Sigmoid colon (tissue), 7 donors: ENCODE data around the gene GLTPD2. TPM values are rescaled to one million over a fixed set of nuclear protein-coding genes. Genes with fewer than 3 reads are reported as not detected.

Experiments
- DNase-seq: peaks from one replicate; pipeline ENCODE4 v3.0.0-alpha.2; 2019
- H3K27ac ChIP-seq, 4 donors: fragments of 200-600 bp; sonication (generic); one replicate each; pipeline ENCODE4 v1.5.1; 2016 to 2019; ENCODE audit warnings: mild to moderate bottlenecking in 1 of 4
- H3K27me3 ChIP-seq, 3 donors: fragments of 200-600 bp; sonication (generic); one replicate each; pipeline ENCODE4 v1.5.1; 2019; ENCODE audit warnings: mild to moderate bottlenecking in 1 of 3
- H3K36me3 ChIP-seq, 4 donors: fragments of 200-600 bp; sonication (generic); one replicate each; pipeline ENCODE4 v1.5.1; 2016 to 2019
- H3K4me1 ChIP-seq, 4 donors: fragments of 200-600 bp; sonication (generic); one replicate each; pipeline ENCODE4 v1.5.1; 2017 to 2019
- H3K4me3 ChIP-seq, 4 donors: fragments of 200-600 bp; sonication (generic); one replicate each; pipeline ENCODE4 v1.5.1; 2017 to 2019; ENCODE audit warnings: mild to moderate bottlenecking in 2 of 4, moderate library complexity in 1 of 4
- H3K9me3 ChIP-seq, 4 donors: fragments of 200-600 bp in 3 of 4; sonication (generic) in 3 of 4; one replicate each; pipeline versions ENCODE4 v1.5.1 to v1.6.1; 2013 to 2019
- CTCF ChIP-seq, 4 experiments: fragments of 450-650 bp in 3 of 4; fragments of 200-600 bp in 1 of 4; IDR thresholded peaks; one replicate each; pipeline ENCODE4 v1.5.1; 2016 to 2019; ENCODE audit warnings: antibody characterized with exemption in 4 of 4, mild to moderate bottlenecking in 3 of 4, moderate library complexity in 2 of 4
- EP300 ChIP-seq, 4 donors: sonication (generic); formaldehyde crosslinking; IDR thresholded peaks; one replicate each; pipeline ENCODE4 v1.6.1; 2017; ENCODE audit warnings: antibody characterized with exemption in 4 of 4
- POLR2A ChIP-seq, 2 donors: fragments of 450-650 bp; IDR thresholded peaks; one replicate each; pipeline ENCODE4 v1.6.1; 2016; ENCODE audit warnings: antibody characterized with exemption in 2 of 2, mild to moderate bottlenecking in 2 of 2, moderate library complexity in 2 of 2
- POLR2AphosphoS5 ChIP-seq, 4 donors: sonication (generic); formaldehyde crosslinking; IDR thresholded peaks; one replicate each; pipeline ENCODE4 v1.6.1; 2017; ENCODE audit warnings: antibody characterized with exemption in 4 of 4
- WGBS, 2 donors: extraction: QIAGEN DNeasy Blood & Tissue Kit; methylation state at CpG; one replicate each; pipeline ENCODE4 v1.1.7; 2013; 5-methylcytosine and 5-hydroxymethylcytosine counted together
- intact Hi-C: fragments of 100-400 bp; cut with DNase I; formaldehyde crosslinking; loops from one replicate; pipeline ENCODE4 v1.15.1; 2023
- polyA plus RNA-seq, 3 donors: library from polyadenylated mRNA; stranded (reverse); fragments of 200-250 nt; gene quantifications; one replicate each; pipeline ENCODE4 v1.2.3, GENCODE V29; 2013
- total RNA-seq, 4 donors: library from RNA; depleted of rRNA; stranded (reverse); fragments of >200 nt; gene quantifications; one replicate each; pipeline ENCODE4 v1.1.0, GENCODE V29; 2016
- donor health status: healthy with polysubstance abuse.
- donor health status: Bipolar disorder and iron deficiency.
- donor health status: healthy.

The GLTPD2 gene
- total and polyA plus RNA-seq, 7 donors, result 0.06 to 1.6 TPM; not detected in 5

GRCh38 chr17:4786106-4786511 lies 2.7 kb upstream of the GLTPD2 start, which contains the start of gene VMO1:
VMO1 (minus strand) TSS chr17:4786364; CDS start chr17:4786352, 12 bp downstream.
- Histone ChIP-seq H3K9me3 (no peaks in the 10 kb centered on the region), H3K4me1 (peaks cover 0 to 50% (median 45%) of the 10 kb centered on the region in 4 donors), H3K36me3 (no peaks in the 10 kb centered on the region), H3K4me3 (peak within 1 kb of the TSS; percentile 0 to 44 (median 34)), H3K27ac (peak within 1 kb of the TSS in 3 of 4 donors; percentile 21 to 54 (median 27)), H3K27me3 (peaks cover 9 to 49% (median 18%) of the 10 kb centered on the region in 3 donors)
- intact Hi-C loops, result loop anchor here (2.0 to 5.0 kb wide), 3 partner anchors 47 to 201 kb away; partner anchors contain the start of genes ARRB2, CAMTA2, CXCL16 and ZMYND15
- WGBS, 2 donors, result 10 to 24% methylated on average over 24 of the region's 24 CpGs
- peak; percentile 74 for DNase-seq
- TF ChIP-seq POLR2AphosphoS5 (IDR thresholded peaks at IDR 0.05) (peak in 1 of 4 donors; percentile 20), CTCF (IDR thresholded peaks at IDR 0.05) (no peak)

- TF ChIP-seq POLR2AphosphoS5 (IDR thresholded peaks at IDR 0.05) (no peak), POLR2A (IDR thresholded peaks at IDR 0.05) (no peak), EP300 (IDR thresholded peaks at IDR 0.05) (no peak), CTCF (IDR thresholded peaks at IDR 0.05) (no peak)
- Histone ChIP-seq H3K36me3 (no peaks in the 10 kb centered on the region), H3K9me3 (no peaks in the 10 kb centered on the region), H3K27ac (peak overlapping the region in 1 of 4 donors; percentile 27), H3K4me3 (peak overlapping the region in 3 of 4 donors; percentile 26 to 44 (median 41)), H3K4me1 (peaks cover 0 to 50% (median 45%) of the 10 kb centered on the region in 4 donors), H3K27me3 (peaks cover 7 to 45% (median 17%) of the 10 kb centered on the region in 3 donors)
- WGBS, 2 donors, result 17 to 22% methylated on average over 6 of the region's 6 CpGs
- intact Hi-C loops, result loop anchor here (2.0 to 5.0 kb wide), 3 partner anchors 48 to 201 kb away; partner anchors contain the start of genes ARRB2, CAMTA2, CXCL16 and ZMYND15
- no peak for DNase-seq
Measured at GRCh38 chr17:4786516-4786915, 2.2 kb upstream of the GLTPD2 start.

- intact Hi-C loops, result loop anchor here (5.0 kb wide), 1 partner anchor 199 kb away; the partner anchor contains the start of gene CAMTA2
- Histone ChIP-seq H3K4me3 (peak overlapping the region in 1 of 4 donors; percentile 76), H3K27me3 (peaks cover 0 to 27% (median 0%) of the 10 kb centered on the region in 3 donors), H3K4me1 (peaks cover 0 to 50% (median 45%) of the 10 kb centered on the region in 4 donors), H3K27ac (peak overlapping the region in 2 of 4 donors; percentile 96 to 99), H3K9me3 (no peaks in the 10 kb centered on the region), H3K36me3 (no peaks in the 10 kb centered on the region)
- DNase-seq, result no peak
- no peak for TF ChIP-seq CTCF (IDR thresholded peaks at IDR 0.05)
- TF ChIP-seq POLR2A (IDR thresholded peaks at IDR 0.05), result no peak
- no peak for TF ChIP-seq EP300 (IDR thresholded peaks at IDR 0.05)
- TF ChIP-seq POLR2AphosphoS5 (IDR thresholded peaks at IDR 0.05), result no peak
- WGBS, 2 donors, result 57 to 75% methylated on average over 14 of the region's 14 CpGs
Measured at GRCh38 chr17:4788159-4788806, 481 bp upstream of the GLTPD2 start.

- DNase-seq, result no peak
- peak overlapping the region; percentile 95 to 99 (median 96) for H3K27ac ChIP-seq
- H3K27me3 ChIP-seq, result peaks cover 0 to 14% (median 0%) of the 10 kb centered on the region in 3 donors
- peak overlapping the region; percentile 59 to 77 (median 72) for H3K4me3 ChIP-seq
- WGBS, 2 donors, result 0% methylated on average over 25 of the region's 25 CpGs
- TF ChIP-seq CTCF (IDR thresholded peaks at IDR 0.05) (no peak), EP300 (IDR thresholded peaks at IDR 0.05) (no peak), POLR2A (IDR thresholded peaks at IDR 0.05) (no peak), POLR2AphosphoS5 (IDR thresholded peaks at IDR 0.05) (no peak)
- no peaks in the 10 kb centered on the region for H3K36me3 ChIP-seq
- peaks cover 0 to 50% (median 45%) of the 10 kb centered on the region in 4 donors for H3K4me1 ChIP-seq
- H3K9me3 ChIP-seq, result no peaks in the 10 kb centered on the region
- intact Hi-C loops, result loop anchor here (1.0 to 5.0 kb wide), 2 partner anchors 100 to 198 kb away; partner anchors contain the start of gene CAMTA2
Measured at GRCh38 chr17:4789701-4789950, 862 bp downstream of the GLTPD2 start.
